Right renal pelvis (tissue), 4 donors: ENCODE measurements around the gene WRAP53. TPM values are rescaled to one million over a fixed set of nuclear protein-coding genes. Genes with fewer than 3 reads are reported as not detected.
"Not testable (repeated sequence)": the region's sequence is repeated elsewhere in the genome, so short reads cannot be mapped to it uniquely, and the experiment has no call there.

Experiments used
- DNase-seq, 4 donors: peaks; one replicate each; pipeline ENCODE4 v3.0.0-alpha.2; 2013; ENCODE audit warnings: low read depth in 4 of 4, low spot score in 3 of 4, missing footprints in 1 of 4
- polyA plus RNA-seq, 4 donors: library from polyadenylated mRNA; unstranded; fragments of 120-200 nt; gene quantifications; one replicate each; pipeline ENCODE4 v1.2.1, GENCODE V29; 2013; ENCODE audit not compliant: insufficient read length in 4 of 4

The WRAP53 gene
- 10 to 100 TPM; 12.7 to 16.3 (median 14.2) TPM for polyA plus RNA-seq

DNA sequence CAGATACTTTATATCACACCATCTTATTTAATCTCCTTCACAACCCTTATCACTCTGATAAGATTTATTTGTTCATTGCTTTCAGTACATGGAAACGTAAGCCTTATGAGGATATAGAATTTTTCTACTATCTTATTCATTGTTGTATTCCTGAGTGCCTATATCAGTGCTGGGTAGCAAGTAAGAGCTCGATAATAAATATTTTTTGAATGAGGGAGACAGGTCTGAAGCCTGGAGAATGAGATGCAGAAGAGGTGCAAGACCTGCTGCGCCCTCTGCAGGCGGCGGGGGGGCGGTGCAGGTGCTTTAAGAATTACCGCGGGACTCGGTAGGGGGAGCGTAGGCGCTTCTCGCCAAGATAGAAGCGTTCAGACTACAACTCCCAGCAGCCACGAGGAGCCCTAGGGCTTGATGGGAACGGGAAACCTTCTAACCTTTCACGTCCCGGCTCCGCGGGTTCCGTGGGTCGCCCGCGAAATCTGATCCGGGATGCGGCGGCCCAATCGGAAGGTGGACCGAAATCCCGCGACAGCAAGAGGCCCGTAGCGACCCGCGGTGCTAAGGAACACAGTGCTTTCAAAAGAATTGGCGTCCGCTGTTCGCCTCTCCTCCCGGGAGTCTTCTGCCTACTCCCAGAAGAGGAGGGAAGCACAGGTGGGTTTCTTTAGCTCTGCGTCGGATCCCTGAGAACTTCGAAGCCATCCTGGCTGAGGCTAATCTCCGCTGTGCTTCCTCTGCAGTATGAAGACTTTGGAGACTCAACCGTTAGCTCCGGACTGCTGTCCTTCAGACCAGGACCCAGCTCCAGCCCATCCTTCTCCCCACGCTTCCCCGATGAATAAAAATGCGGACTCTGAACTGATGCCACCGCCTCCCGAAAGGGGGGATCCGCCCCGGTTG lies at the start of gene WRAP53:
Gene WRAP53 (plus strand): TSS at position 570 of the 900 bp plus-strand sequence. CDS start 172 bp downstream, at position 742.
- peak; percentile 94 to 97 (median 97) for DNase-seq

GRCh38 chr17:7640783-7641182 lies 47.5 kb upstream of the WRAP53 start:
- DNase-seq: no peak

- DNase-seq: not testable (repeated sequence)
Observed at GRCh38 chr17:7641635-7642034, 46.6 kb upstream of the WRAP53 start.

DNA sequence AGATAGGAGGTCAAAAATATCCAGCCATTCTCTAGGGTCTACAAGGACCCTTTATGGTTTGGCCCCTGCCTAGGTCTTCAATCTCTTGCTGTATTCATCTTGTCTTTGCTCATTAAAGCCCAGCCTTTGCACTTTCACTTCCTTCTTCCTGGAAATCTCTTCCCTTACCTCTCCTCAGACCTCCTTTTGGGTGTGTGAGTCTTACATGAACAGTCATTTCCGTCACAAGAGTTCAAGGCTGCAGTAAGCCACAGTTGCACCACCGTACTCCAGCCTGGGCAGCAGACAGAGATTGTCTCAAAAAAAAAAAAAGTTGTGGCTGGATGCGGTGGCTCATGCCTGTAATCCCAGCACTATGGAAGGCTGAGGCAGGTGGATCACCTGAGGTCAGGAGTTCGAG lies 43.5 kb upstream of the WRAP53 start:
- DNase-seq: no peak

DNA sequence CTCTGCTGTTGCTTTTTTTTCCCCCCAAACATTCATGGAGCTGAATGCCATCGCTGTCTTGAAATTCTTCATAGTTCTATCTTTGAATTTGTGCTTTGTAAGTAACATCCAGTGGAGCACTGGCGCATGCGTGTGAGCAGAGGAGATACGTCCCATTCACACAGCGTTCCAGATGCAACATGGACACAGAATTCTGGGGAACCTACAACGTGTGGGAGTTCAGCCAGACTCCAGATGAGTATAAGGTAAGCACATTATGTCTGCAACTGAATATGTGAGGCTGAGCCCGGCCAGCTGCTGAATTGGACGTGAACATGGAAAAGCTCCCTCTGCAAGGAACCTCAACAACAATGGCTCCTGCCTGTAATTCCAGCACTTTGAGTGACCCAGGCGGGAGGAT lies 41.8 kb upstream of the WRAP53 start:
- DNase-seq: no peak

GRCh38 chr17:7647018-7647417 lies 41.3 kb upstream of the WRAP53 start:
- no peak for DNase-seq

DNA sequence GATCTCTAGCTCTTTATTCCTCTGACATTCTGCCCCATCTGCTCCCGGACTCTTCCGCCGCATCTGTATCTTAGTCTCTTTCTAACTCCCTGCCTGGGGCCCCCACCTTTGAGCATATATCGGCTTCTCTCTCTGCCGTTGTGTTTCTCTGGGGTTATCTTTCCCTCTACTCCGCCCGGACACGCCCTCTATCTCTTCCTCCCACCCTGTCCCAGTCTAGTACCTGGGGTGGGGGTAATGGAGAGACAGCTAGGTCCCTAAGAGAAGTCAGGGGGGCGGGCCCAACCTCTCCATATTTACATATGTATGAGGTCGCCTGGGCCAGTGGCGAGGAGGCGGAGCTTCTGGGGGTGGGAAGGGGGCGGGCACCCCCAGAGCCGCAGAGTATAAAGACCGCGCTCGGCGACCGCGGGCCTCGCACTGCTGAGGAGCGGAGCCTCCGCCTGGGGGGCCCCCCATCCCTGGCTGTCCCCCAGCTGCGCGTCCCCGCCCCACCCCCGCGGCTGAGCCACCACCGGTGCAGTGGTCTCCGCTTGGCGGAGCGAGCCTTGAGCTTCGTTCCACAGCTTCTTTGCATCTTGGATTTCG lies 37.7 kb upstream of the WRAP53 start, which contains the start of gene ATP1B2:
Gene ATP1B2 (plus strand): TSS at position 418 of the 588 bp plus-strand sequence. CDS start 593 bp downstream, outside the sequence.
- peak in 3 of 4 donors; percentile 49 to 58 (median 56) for DNase-seq

- DNase-seq: no peak
Observed at GRCh38 chr17:7651097-7651664, 37.1 kb upstream of the WRAP53 start.

- DNase-seq: peak; percentile 60 to 78 (median 64)
Observed at GRCh38 chr17:7651665-7652387, 36.5 kb upstream of the WRAP53 start.

DNA sequence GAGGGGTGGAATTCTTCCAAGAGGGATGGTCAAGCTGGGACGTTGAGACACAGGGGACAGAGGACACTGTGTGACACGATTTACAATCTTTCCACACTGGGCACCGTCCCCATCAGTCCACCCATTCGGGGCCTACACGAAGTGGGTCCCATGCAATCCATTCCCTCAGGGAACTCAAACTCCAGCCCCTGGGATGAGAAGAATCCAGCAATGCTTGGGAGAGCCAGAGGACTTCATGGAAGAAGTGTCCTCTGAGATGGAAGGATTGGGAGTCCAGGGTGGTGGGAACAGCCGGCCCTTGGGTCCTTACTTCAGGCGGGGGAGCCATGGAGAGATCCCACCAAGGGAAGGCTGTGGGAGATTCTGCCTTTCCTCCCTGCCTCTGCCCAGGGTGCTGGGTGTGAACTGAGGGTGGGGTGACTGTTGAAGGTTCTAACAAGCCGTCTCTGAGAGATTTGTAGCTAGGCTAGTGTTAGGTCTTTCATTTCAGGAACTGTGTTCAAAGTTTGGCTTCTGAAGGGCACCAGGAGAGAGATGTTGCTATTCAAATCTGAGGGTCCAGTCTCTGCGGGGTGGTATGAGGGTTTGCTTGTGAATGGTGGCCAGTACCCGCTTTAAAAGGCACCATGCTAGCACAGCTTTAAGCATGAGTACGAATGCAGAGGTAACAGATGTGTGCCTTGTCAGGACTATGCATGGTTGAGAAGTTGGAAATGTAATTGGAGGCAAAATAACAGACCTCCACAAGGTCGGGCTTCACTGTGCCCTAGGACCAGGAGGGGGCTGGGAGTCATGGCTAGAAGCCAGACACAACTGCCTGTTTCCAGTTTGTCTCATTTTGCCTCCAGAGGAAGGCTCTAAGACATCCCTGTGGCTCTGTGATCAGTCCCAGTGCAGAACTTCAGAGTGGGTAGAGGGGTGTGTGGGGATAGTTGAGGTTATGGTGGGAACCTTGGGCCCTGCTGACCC lies 35.6 kb upstream of the WRAP53 start:
- no peak for DNase-seq

DNA sequence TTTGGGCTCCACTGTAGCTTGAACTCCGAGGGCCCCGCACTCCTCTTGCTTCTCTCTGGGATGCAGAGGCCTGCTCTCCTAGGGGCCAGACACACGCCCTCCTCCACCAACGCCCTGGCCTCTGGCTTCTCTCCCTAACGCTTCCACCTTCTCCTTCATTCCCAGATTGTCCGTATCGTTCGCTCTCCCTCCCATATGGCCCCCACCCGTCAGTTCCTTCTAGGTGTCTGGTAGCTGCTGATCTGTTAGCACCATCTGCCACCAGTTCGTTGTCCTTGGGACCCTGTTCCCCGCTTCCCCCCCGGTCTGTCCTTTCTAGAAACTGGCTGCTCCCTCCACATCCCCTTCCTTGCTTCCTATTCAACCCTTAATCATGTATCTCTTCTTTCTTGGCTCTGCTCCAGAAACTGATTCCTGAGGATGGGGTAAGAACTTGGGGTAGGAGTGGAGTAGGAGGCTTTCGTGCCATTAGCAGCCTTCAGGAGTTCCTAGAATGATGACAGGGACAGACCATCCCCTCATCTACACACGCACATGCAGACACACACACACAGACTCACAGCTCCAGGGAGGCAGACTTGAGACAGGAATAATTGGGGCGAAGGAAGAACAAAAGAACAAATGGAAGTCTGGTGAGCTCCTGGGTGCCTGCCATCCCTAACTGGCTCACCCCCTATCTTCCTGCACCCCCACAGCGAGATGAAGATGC lies 33.3 kb upstream of the WRAP53 start:
- DNase-seq: no peak

DNA sequence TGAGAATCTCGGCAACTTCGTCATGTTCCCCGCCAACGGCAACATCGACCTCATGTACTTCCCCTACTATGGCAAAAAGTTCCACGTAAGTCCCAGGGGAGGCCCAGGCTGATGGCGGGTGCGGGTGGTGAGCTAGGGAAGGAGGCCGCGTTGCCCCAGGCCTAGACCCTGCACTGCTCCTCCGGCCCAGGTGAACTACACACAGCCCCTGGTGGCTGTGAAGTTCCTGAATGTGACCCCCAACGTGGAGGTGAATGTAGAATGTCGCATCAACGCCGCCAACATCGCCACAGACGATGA lies 32.8 kb upstream of the WRAP53 start:
- no peak for DNase-seq

DNA sequence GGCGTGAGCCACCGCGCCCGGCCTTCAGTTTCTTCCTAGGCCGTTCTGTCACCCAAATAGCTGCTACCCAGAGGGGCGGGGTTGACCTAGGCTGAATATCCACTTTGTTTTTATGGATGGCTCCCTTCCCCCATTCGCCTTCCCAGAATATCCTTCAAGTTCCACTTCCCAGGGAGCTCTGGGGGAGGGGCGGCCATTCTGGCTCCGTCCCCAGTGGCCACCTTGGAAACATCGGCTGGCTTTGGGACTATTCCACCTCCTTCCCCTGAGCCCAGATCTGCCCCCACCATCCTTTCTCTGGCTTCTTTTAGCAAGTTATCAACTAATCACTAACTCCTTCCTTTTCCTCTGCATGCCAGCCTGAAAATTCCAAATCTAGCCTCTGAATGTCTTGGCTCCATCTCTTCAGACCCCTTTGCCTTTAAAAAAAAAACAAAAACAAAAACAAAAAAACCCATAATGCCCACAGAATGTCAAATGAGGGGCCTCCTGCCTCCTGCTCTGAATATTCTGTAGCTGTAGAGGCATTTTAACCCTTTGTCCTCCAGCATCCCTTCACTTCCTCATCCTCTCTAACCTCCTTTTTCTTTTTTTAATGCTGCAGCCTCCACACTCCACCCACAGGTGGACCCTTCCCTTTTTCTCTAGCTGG lies 31.2 kb upstream of the WRAP53 start:
- DNase-seq: peak in 1 of 4 donors; percentile 53

DNA sequence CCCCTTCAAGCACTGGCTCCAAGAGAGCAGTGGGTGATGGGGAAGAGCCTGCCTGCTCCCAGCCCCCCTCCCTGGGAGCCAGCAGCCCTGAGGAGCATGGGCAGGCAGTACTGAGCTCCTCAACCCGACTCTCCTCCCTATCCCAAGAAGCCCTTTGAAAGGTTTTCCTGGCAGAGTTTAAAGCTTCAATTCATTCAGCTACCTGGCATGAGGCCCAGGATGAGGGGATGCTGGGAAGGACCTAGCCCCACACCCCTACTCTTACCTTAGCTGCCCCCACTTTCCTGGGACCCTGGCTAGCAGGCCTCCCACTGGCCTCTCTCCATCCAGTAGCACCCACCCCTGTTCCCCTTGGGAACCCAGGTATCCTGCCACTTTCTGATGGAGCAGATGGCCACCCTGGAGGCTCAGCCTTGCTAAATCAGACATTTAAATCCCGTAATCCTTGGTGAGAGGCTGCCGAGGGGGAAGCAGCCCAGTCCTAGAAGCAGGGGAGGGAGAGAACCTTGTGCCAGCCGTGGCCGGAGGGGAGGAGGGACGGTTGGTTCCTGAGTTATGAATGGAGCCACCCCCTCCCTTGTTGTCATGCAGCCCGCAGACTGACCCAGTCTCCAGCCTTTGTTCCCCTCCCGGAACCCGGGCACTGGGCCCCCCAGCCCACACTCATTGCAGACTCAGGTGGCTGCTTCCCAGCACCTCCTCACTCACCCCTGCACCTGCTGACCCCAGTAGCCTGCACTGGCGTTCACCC lies 20.4 kb upstream of the WRAP53 start:
- no peak for DNase-seq

DNA sequence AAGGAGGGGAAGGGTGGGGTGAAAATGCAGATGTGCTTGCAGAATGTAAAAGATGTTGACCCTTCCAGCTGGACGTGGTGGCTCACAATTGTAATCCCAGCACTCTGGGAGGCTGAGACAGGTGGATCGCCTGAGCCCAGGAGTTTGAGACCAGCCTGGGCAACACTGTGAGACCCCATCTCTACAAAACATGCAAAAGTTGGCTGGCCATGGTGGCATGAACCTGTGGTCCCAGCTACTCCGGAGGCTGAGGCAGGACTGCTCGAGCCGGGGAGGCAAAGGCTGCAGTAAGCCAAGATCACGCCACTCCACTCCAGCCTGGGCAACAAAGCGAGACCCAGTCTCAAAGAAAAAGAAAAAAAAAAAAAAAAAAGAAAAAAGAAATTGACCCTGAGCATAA lies 19.8 kb upstream of the WRAP53 start:
- DNase-seq: no peak

DNA sequence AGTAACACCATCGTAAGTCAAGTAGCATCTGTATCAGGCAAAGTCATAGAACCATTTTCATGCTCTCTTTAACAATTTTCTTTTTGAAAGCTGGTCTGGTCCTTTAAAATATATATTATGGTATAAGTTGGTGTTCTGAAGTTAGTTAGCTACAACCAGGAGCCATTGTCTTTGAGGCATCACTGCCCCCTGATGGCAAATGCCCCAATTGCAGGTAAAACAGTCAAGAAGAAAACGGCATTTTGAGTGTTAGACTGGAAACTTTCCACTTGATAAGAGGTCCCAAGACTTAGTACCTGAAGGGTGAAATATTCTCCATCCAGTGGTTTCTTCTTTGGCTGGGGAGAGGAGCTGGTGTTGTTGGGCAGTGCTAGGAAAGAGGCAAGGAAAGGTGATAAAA lies 15.0 kb upstream of the WRAP53 start:
- DNase-seq: no peak

- DNase-seq: no peak
Observed at GRCh38 chr17:7674934-7675333, 13.3 kb upstream of the WRAP53 start.

- no peak for DNase-seq
Observed at GRCh38 chr17:7676533-7676932, 11.7 kb upstream of the WRAP53 start.
